D721Med (cell line): ENCODE data around the gene SUPT4H1.

Experiments used
- DNase-seq: peaks from one replicate; pipeline ENCODE4 v3.0.0; 2011; ENCODE audit warnings: low spot score; ENCODE audit not compliant: insufficient read length
- FAIRE-seq: peaks from 2 replicates; lab custom pipeline; 2011; peaks lifted over from hg19 to GRCh38; lab: Jason Lieb, UNC
- CTCF ChIP-seq: IDR thresholded peaks from 2 replicates; pipeline ENCODE4 v1.5.1; 2012; ENCODE audit warnings: mild to moderate bottlenecking, control low read depth; ENCODE audit not compliant: insufficient read depth; ENCODE audit errors: missing control alignments

The SUPT4H1 gene

DNA sequence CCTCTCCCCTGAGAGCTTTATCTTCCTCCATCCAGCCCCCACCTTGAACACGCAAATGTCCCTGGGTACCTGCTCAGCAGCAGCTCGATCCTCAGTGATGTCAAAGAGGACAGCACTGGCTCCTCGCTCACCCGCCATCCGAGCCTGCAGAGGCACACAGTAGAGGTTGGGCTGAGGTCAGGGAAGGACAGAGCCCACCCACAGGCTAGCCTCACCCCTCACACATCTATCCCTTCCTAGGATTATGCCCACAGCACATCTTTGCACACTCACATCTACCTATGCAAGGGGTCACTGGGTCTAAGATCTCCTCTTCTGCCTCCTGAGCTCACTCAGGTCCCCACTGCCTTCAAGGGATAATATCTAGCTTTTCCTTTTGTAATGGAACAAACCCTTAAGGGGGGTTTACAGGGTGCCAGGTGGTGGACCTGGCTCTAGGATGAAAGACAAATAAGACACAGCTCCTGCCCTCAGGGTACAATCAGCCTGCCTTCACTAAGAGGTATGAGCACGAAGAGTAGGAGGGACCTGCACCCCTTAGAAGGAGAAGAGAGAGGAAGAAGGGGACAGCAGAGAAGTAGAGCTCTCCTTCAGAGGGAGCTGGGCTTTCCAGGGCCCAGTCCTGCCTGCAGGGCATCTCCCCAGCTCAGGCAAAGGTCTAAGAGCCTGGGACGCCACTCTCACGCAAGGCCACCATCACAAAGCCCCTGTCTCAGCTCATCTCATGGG is 11.6 kb upstream of the SUPT4H1 start:
- DNase-seq: no peak
- no peak for FAIRE-seq
- no peak for TF ChIP-seq CTCF

GRCh38 chr17:58362368-58363014 is 10.5 kb upstream of the SUPT4H1 start:
- TF ChIP-seq CTCF: no peak
- FAIRE-seq: no peak

GRCh38 chr17:58360296-58361063 is 8.5 kb upstream of the SUPT4H1 start:
- no peak for TF ChIP-seq CTCF
- no peak for DNase-seq
- FAIRE-seq: no peak

More at GRCh38 chr17:58362368-58363014, 10.5 kb upstream of the SUPT4H1 start:
- no peak for DNase-seq

GRCh38 chr17:58358408-58359172 is 6.6 kb upstream of the SUPT4H1 start:
- TF ChIP-seq CTCF: no peak
- DNase-seq (no peak), FAIRE-seq (no peak)

GRCh38 chr17:58357312-58358297 is 5.6 kb upstream of the SUPT4H1 start:
- FAIRE-seq (no peak), DNase-seq (no peak)
- no peak for TF ChIP-seq CTCF

- no peak for FAIRE-seq
- no peak for TF ChIP-seq CTCF
- no peak for DNase-seq
Observed at GRCh38 chr17:58356231-58356630, 4.2 kb upstream of the SUPT4H1 start.
